ENCODE results near the gene PRUNE2. TPM values are rescaled to one million over a fixed set of nuclear protein-coding genes. Genes with fewer than 3 reads are reported as not detected.
"Not testable (repeated sequence)": the region's sequence is repeated elsewhere in the genome, so short reads cannot be mapped to it uniquely, and the experiment has no call there.

Gene PRUNE2
- total and polyA plus RNA-seq, 5 experiments from 2014 or later, result not detected

DNA sequence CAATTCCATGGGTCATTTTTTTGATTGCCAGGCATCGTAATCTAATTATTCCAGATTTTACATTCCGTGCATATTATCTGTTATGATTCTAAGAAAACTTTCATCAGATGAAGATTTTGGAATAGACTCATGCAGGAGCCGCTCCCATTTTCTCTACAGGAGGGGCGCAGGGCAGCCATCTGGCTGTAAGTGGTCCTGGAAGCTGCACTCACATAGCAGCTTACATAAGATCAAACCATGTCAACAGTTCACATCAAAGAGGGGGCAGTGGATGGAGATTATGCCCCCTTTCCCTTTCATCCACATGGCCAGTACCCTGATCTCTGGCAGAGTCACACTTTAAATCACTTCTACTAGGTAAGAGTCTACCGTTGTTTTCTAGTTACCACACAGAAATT, 214.9 kb downstream of the PRUNE2 start:
- Mint-ChIP-seq H3K27ac (no peak overlapping the region), H3K4me1 (peaks cover 3 to 12% (median 9%) of the 10 kb centered on the region in 4 donors), H3K4me3 (no peak overlapping the region), H3K9me3 (no peaks in the 10 kb centered on the region), H3K27me3 (peaks cover 27 to 54% (median 38%) of the 10 kb centered on the region in 5 donors), H3K36me3 (no peaks in the 10 kb centered on the region)
- no peak for DNase-seq
- POLR2A ChIA-PET, result interaction anchor here (0.7 kb wide), 1 partner anchor 9 kb away, joined by 4 read pairs; no protein-coding TSS in a partner anchor
- no peak for ATAC-seq

DNA sequence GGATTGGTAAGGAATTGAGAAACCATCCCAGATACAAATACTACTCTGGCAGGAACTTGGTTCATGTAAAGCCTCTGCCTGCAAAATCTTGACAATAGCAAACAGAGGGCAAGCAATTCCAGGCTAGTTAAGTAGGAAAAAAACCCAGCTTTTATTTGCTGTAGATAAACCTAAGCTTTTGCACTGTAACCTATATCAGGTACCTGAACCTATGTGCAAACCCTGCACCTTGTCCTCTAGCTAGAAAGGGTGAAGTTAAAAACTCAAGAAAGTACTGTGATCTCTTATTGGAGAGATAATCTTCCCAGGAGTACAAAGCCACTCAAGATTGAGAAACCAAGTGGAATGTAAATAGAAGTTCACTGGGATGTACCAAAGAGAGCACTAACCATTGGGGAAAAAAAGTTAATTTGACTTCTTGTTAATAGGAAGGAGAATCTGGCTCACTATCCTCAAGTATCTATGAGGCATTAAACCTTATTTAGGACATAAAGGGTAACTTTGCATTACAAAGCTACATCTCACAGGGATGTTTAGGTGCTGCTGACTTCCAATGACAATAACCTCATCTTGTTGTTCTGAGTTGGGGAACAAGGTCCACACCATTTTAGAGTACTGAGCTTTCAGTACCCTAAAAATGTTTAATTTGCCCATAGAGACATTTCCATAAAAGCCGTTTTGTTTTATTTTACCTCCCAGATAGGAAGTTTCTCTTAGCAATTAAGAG, 215.5 kb downstream of the PRUNE2 start:
- Mint-ChIP-seq H3K4me1 (peaks cover 3 to 12% (median 9%) of the 10 kb centered on the region in 4 donors), H3K36me3 (no peaks in the 10 kb centered on the region), H3K9me3 (no peaks in the 10 kb centered on the region), H3K27me3 (peaks cover 25 to 48% (median 34%) of the 10 kb centered on the region in 5 donors), H3K4me3 (no peak overlapping the region), H3K27ac (no peak overlapping the region)
- POLR2A ChIA-PET, result interaction anchor here (0.7 kb wide), 1 partner anchor 9 kb away, joined by 4 read pairs; no protein-coding TSS in a partner anchor
- ATAC-seq (no peak), DNase-seq (no peak)

DNA sequence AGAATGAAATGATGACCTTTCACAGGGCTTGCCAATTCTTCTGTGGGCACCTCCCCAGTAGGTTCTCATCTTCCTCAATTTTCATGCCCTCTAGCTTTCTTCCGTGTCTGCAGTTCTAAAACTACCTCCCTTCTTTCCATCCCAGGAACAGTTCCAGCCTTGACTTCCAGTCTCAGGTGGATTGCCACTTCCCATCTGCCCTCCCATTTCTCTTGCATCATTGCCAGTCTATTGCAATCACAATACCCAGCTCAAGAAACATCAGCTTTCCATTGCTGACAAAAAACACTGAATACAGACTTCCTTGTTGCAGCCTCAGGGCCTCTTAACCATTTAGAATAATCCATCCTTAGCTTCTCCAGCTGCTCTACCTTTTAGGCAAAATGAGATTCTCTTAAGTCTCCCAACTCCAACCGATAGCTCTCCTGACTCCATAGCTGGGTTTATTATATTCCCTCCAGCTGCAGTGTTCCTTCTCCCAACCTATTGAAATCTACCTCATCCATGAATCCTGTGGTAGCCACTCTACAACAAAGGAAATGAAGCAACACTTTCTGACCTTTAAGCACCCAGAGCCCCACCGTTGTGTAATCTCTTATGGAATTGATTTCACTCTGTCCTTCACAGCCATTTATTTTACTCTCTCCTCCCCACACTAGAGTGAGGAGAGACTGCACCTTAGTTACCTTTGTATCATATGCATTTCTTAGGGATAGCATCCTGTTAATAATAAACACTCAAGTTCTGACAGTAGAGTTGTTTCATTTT, 217.3 kb downstream of the PRUNE2 start:
- H3K4me1 Mint-ChIP-seq, result peaks cover 3 to 12% (median 9%) of the 10 kb centered on the region in 4 donors
- POLR2A ChIA-PET, result no interaction called here
- ATAC-seq, result no peak

DNA sequence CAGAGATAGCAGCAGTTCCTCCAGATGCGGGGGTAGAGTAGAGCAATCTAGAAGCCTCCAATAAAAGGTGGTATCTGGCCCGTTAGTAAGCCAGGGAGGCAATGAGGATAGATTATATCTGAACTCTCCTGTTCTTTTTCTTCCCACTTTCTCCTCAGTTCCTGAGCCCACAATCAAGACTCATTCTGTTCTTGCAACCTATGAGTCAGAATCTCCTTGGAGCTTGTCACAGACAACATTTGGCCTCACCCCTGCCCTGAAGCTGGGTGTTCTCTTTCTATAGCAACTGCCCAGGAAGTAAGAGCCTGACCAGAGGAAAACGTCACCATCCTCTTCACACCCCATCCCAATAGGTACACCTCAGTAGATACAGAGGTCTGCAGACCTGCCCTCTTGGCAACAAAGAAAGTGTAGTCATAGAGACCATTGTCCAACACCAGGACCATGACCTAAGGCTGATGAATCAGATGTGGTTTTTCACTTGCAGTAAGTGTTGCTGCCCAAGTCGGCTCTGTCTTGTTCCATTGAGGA, 218.0 kb downstream of the PRUNE2 start:
- peaks cover 18 to 43% (median 27%) of the 10 kb centered on the region in 5 donors for H3K27me3 Mint-ChIP-seq
- POLR2A ChIA-PET, result no interaction called here
- H3K9me3 Mint-ChIP-seq, result no peaks in the 10 kb centered on the region
- H3K36me3 Mint-ChIP-seq, result no peaks in the 10 kb centered on the region
- H3K27ac Mint-ChIP-seq, result no peak overlapping the region
- no peak overlapping the region for H3K4me3 Mint-ChIP-seq
- ATAC-seq, result no peak
- peaks cover 3 to 12% (median 9%) of the 10 kb centered on the region in 4 donors for H3K4me1 Mint-ChIP-seq
- no peak for DNase-seq

More for the DNA sequence above, 217.3 kb downstream of the PRUNE2 start:
- no peaks in the 10 kb centered on the region for H3K36me3 Mint-ChIP-seq
- H3K9me3 Mint-ChIP-seq, result no peaks in the 10 kb centered on the region
- H3K4me3 Mint-ChIP-seq, result no peak overlapping the region
- H3K27me3 Mint-ChIP-seq, result peaks cover 19 to 43% (median 27%) of the 10 kb centered on the region in 5 donors
- no peak for DNase-seq
- no peak overlapping the region for H3K27ac Mint-ChIP-seq

DNA sequence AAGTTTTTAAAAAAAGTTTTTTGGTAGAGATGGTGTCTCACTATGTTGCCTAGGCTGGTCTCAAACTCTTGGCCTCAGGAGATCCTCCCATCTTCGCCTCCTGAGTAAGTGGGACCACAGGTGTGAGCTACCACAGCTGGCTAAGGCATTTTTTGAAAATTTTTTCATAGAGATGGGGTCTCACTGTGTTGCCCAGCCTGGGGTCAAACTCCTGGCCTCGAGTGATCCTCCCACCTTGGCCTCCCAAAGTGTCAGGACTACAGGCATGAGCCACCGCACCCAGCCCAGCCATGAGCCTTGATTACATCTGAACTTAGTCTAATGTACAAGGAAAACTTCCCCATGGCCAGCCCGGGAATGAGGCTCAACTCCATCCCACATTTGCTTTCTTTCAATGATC, 219.2 kb downstream of the PRUNE2 start:
- POLR2A ChIA-PET, result no interaction called here
- Mint-ChIP-seq H3K27me3 (peaks cover 13 to 32% (median 19%) of the 10 kb centered on the region in 5 donors), H3K9me3 (no peaks in the 10 kb centered on the region), H3K4me1 (peaks cover 0 to 6% (median 3%) of the 10 kb centered on the region in 4 donors), H3K4me3 (no peak overlapping the region), H3K27ac (no peak overlapping the region), H3K36me3 (no peaks in the 10 kb centered on the region)
- no peak for ATAC-seq
- no peak for DNase-seq

DNA sequence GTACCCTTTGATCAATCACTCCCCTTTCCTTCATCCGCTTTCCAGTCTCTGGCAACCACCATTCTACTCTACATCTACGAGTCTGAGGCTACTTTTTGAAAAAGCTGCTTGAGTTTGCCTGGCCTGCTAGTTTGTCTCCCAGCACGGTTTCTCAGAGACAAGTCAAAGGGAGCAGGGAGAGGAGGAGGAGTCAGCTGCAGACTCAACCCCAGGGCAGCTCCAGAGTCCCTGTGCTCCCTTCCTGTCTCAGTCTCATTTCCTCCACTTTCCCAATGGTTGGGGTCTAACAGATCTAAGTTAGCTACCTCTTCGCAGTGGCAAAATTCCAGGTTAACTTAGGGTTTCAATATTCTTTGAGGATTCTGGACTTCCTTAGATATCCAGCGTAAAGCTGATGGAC, 221.7 kb downstream of the PRUNE2 start:
- Mint-ChIP-seq H3K4me3 (no peak overlapping the region), H3K27me3 (peaks cover 2 to 11% (median 7%) of the 10 kb centered on the region in 5 donors), H3K36me3 (no peaks in the 10 kb centered on the region), H3K4me1 (peaks cover 0 to 4% (median 0%) of the 10 kb centered on the region in 4 donors), H3K9me3 (no peaks in the 10 kb centered on the region), H3K27ac (no peak overlapping the region)
- POLR2A ChIA-PET, result no interaction called here
- no peak for DNase-seq
- ATAC-seq, result no peak

DNA sequence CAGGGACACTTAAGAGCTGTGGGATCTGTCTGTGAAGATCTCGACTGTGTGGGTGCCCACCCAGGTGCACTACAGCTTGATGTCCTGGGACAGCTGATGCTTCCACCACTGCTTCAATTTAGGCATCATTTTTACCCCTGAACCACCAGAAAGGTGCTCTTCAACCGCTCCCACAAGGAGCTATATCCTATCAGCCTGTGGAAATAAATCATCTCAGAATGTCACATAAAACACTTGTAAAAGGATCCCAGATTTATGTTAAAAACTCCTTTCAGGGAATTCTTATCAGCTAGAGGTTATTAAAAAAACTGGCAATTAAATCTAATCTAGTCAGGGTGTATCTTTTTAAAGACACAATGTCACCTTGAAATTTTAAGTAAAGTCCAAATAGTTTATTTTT, 224.4 kb downstream of the PRUNE2 start:
- H3K36me3 Mint-ChIP-seq, result no peaks in the 10 kb centered on the region
- ATAC-seq (no peak), DNase-seq (no peak)
- no peak overlapping the region for H3K4me3 Mint-ChIP-seq
- no peaks in the 10 kb centered on the region for H3K9me3 Mint-ChIP-seq
- H3K27me3 Mint-ChIP-seq, result no peaks in the 10 kb centered on the region
- H3K27ac Mint-ChIP-seq, result no peak overlapping the region
- POLR2A ChIA-PET, result interaction anchor here (0.6 kb wide), 1 partner anchor 9 kb away, joined by 4 read pairs; no protein-coding TSS in a partner anchor
- H3K4me1 Mint-ChIP-seq, result peaks cover 0 to 2% (median 0%) of the 10 kb centered on the region in 4 donors

DNA sequence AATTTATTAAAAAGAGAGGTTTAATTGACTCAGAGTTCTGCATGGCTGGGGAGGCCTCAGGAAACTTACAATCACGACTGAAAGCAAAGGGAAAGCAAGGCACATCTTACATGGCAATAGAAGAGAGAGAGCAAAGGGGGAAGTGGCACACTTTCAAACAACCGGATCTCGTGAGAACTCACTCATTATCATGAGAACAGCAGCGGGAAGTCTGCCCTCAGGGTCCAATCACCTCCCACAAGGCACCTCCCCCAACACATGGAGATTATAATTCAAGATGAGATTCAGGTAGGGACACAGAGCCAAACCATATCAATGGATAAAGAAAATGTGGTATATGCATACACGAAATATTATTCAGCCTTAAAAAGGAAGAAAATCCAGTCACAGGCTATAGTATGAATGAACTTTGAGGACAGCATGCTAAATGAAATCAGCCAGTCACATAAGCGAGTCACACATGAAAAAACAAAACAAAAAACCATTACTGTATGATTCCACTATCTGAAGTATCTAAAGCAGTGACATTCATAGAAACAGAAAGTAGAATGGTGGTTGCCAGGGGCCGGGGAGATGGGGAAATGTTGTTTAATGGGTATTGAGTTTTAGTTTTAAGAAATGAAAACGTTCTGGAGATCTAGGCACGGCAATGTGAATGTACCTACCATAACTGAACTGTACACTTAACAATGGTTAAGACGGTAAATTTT, 225.0 kb downstream of the PRUNE2 start:
- no peak for ATAC-seq
- Mint-ChIP-seq H3K4me1 (peaks cover 0 to 2% (median 0%) of the 10 kb centered on the region in 4 donors), H3K27me3 (no peaks in the 10 kb centered on the region), H3K27ac (no peak overlapping the region), H3K36me3 (no peaks in the 10 kb centered on the region), H3K4me3 (peak overlapping the region in 1 of 10 donors; percentile 12), H3K9me3 (no peaks in the 10 kb centered on the region)
- POLR2A ChIA-PET, result interaction anchor here (0.6 kb wide), 1 partner anchor 10 kb away, joined by 4 read pairs; no protein-coding TSS in a partner anchor
- no peak for DNase-seq

DNA sequence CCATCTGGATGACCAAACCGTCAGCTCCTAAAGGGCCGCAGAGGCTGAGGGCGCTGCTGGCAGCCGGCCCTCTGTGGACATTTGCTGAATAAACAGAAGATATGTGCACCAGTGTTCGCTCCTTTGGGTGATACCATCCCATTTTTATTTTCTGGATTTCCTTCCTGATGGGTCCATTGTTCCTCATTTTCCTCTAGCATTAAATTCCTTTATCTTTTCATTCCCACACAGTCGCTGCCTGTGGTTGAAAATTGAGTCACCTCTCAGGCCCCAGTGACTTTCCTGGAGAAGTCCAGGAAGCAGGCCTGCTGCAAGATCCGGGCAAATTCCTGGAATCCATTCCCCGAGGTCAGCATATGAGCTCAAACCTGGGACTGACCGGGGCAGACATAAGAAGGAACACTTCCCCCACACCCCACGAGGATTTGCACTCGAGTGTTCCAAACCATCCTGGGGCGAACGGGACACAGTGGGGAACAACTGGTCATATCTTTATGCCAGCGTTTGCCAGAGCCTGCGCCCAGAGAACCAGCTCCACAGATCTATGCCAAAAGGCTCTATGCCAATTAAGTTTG, 228.3 kb downstream of the PRUNE2 start:
- POLR2A ChIA-PET, result no interaction called here
- no peaks in the 10 kb centered on the region for H3K36me3 Mint-ChIP-seq
- H3K27me3 Mint-ChIP-seq, result no peaks in the 10 kb centered on the region
- no peaks in the 10 kb centered on the region for H3K9me3 Mint-ChIP-seq
- ATAC-seq, result no peak
- H3K4me3 Mint-ChIP-seq, result no peak overlapping the region
- peaks cover 0 to 2% (median 0%) of the 10 kb centered on the region in 4 donors for H3K4me1 Mint-ChIP-seq
- no peak overlapping the region for H3K27ac Mint-ChIP-seq
- no peak for DNase-seq

DNA sequence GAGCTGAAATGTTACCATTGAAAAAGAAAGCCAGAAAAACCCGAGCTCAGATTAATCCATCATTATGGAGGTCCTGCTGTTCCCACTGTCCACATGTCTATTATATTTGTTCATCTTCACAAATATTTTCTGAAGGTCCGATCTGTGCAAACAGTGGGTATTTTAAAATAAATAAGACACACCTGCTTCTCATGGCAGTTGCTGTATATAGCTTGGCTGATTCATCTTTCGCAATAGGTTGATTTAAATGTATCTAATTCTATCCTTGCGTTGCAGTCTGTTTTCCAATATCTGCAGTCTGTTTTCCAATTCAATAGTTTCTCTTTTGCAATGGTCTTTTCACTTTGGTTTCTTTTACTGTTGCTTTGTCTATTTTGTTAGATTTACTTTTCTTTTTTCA, 229.1 kb downstream of the PRUNE2 start:
- ATAC-seq (no peak), DNase-seq (no peak)
- H3K9me3 Mint-ChIP-seq, result no peaks in the 10 kb centered on the region
- H3K4me3 Mint-ChIP-seq, result no peak overlapping the region
- H3K27ac Mint-ChIP-seq, result no peak overlapping the region
- no peaks in the 10 kb centered on the region for H3K27me3 Mint-ChIP-seq
- H3K4me1 Mint-ChIP-seq, result peaks cover 0 to 2% (median 0%) of the 10 kb centered on the region in 4 donors
- POLR2A ChIA-PET, result no interaction called here
- no peaks in the 10 kb centered on the region for H3K36me3 Mint-ChIP-seq

DNA sequence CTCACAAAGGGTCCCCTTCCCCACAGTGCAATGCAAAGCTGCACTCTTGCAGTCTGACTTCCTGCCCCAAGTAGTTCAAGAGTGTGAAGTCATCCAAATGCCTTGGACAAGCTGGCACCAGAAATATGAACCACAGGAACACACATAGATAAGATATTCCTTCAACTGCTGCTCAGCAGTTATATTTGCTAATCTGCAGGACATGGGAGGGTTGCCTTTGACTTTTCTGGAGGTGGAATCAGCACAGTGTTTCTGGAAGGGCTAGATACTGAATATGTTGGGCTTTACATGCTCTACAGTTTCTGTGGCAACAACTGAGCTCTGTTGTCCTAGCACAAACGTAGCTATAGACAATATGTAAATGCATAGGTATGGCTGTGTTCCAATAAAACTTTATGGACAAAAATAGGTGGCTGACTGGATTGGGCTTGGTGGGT, 238.4 kb downstream of the PRUNE2 start:
- POLR2A ChIA-PET, result no interaction called here
- peaks cover 0 to 9% (median 0%) of the 10 kb centered on the region in 4 donors for H3K4me1 Mint-ChIP-seq
- ATAC-seq, result no peak
- no peaks in the 10 kb centered on the region for H3K9me3 Mint-ChIP-seq
- no peaks in the 10 kb centered on the region for H3K36me3 Mint-ChIP-seq
- H3K27ac Mint-ChIP-seq, result no peak overlapping the region
- no peak overlapping the region for H3K4me3 Mint-ChIP-seq
- DNase-seq, result no peak
- H3K27me3 Mint-ChIP-seq, result peaks cover 0 to 16% (median 2%) of the 10 kb centered on the region in 5 donors

DNA sequence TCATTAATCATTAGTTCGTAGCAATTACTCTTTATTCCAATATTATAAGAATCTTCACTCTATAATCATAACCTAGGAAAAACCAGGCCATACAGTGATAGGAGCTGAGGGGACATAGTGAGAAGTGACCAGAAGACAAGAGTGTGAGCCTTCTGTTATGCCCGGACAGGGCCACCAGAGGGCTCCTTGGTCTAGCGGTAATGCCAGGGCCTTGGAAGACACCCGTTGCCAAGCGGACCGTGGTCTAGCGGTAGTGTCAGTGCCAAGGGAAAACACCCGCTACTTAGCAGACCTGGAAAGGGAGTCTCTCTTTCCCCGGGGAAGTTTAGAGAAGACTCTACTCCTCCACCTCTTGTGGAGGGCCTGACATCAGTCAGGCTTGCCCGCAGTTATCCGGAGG, 239.9 kb downstream of the PRUNE2 start:
- H3K36me3 Mint-ChIP-seq, DNase-seq, H3K27ac Mint-ChIP-seq, H3K9me3 Mint-ChIP-seq, H3K4me3 Mint-ChIP-seq, ATAC-seq, H3K4me1 Mint-ChIP-seq, POLR2A ChIA-PET: not testable (repeated sequence)
- peaks cover 0 to 16% (median 2%) of the 10 kb centered on the region in 5 donors for H3K27me3 Mint-ChIP-seq

Data from naive thymus-derived CD8-positive, alpha-beta T cell (primary cell).